ENCODE results near the gene PLA2G2C.

PLA2G2C gene

GRCh38 chr1:20178634-20179370 is 7.5 kb downstream of the PLA2G2C start:
- Histone ChIP-seq H3K4me3 (ENCODE audit: severe bottlenecking) (no peak overlapping the region), H3K27ac (ENCODE audit: poor library complexity, severe bottlenecking) (no peak overlapping the region), H3K36me3 (ENCODE audit: low read depth) (no peaks in the 10 kb centered on the region), H3K9me3 (ENCODE audit: severe bottlenecking) (no peaks in the 10 kb centered on the region), H3K27me3 (ENCODE audit: insufficient read depth, poor library complexity, severe bottlenecking) (no peaks in the 10 kb centered on the region), H3K4me1 (ENCODE audit: insufficient read depth, poor library complexity, severe bottlenecking) (no peaks in the 10 kb centered on the region)
- no peak for TF ChIP-seq CTCF (IDR thresholded peaks at IDR 0.05; ENCODE audit: poor library complexity, severe bottlenecking)
- no peak for DNase-seq (ENCODE audit: low spot score)
- no peak for ATAC-seq (ENCODE audit: low read depth)

DNA sequence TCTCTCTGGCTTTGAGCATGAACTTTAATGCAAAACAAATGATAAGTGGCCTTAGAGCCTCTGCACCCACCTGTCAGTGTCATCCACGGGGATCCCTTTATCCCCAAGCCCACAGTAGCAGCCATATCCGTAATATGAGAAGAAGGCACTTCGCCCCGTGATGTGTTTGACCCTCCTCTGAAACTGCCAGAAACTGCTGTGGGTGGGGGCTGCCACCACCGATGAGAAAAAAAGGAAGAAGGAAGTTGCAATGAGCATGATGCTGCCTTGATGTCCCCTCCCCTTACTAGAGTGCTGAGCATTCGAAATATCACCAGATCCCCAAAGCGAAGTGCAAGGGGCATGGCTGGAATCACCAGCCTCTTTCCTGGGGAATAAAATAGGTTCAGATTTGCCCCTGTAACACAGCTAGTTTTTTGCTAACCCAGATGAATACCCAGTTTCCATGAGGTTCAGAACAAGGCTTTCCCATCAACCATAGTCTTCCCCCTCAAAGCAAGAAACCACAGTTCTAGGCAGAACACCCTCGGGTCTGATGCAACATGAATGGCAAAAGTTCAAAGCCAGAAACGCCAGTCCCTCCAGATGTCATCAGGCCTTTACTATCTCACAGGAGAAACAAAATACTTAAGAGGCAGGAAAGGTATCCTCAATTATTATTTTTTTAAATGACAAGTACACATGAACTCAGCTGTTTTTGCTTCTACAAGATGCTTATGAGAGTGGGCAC is 11.2 kb downstream of the PLA2G2C start:
- no peak for ATAC-seq (ENCODE audit: low read depth)
- Histone ChIP-seq H3K27me3 (ENCODE audit: insufficient read depth, poor library complexity, severe bottlenecking) (no peaks in the 10 kb centered on the region), H3K9me3 (ENCODE audit: severe bottlenecking) (no peaks in the 10 kb centered on the region), H3K4me1 (ENCODE audit: insufficient read depth, poor library complexity, severe bottlenecking) (peaks cover 4% of the 10 kb centered on the region), H3K4me3 (ENCODE audit: severe bottlenecking) (no peak overlapping the region), H3K36me3 (ENCODE audit: low read depth) (no peaks in the 10 kb centered on the region), H3K27ac (ENCODE audit: poor library complexity, severe bottlenecking) (no peak overlapping the region)
- DNase-seq (ENCODE audit: low spot score) = no peak
- TF ChIP-seq CTCF (IDR thresholded peaks at IDR 0.05; ENCODE audit: poor library complexity, severe bottlenecking) = no peak

- DNase-seq (ENCODE audit: low spot score) (no peak), ATAC-seq (ENCODE audit: low read depth) (no peak)
- Histone ChIP-seq H3K27ac (ENCODE audit: poor library complexity, severe bottlenecking) (peak overlapping the region; percentile 61), H3K36me3 (ENCODE audit: low read depth) (no peaks in the 10 kb centered on the region), H3K27me3 (ENCODE audit: insufficient read depth, poor library complexity, severe bottlenecking) (no peaks in the 10 kb centered on the region), H3K4me1 (ENCODE audit: insufficient read depth, poor library complexity, severe bottlenecking) (peaks cover 4% of the 10 kb centered on the region), H3K4me3 (ENCODE audit: severe bottlenecking) (no peak overlapping the region), H3K9me3 (ENCODE audit: severe bottlenecking) (no peaks in the 10 kb centered on the region)
- TF ChIP-seq CTCF (IDR thresholded peaks at IDR 0.05; ENCODE audit: poor library complexity, severe bottlenecking) = no peak
These were observed 14.2 kb downstream of the PLA2G2C start for GRCh38 chr1:20172033-20172590.

DNA sequence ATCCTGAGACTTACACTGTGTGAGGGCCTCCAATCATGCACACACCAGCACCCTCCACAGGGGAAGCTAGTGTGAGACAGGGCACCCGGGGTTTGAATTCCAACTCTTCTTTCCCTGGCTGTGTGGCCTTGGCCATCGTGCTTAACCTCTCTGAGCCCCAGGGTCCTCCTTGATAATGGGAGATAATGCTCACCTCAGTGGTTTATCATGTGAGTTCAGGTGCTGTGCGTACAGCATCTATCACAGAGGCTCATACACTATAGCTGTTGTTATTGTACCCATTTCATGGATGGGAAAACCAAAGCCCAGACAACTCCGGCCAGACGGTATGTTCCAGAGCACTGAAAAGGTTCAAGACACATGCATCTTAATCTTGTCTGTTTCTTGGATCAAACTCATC is 16.4 kb downstream of the PLA2G2C start:
- peaks cover 8% of the 10 kb centered on the region for H3K4me1 ChIP-seq (ENCODE audit: insufficient read depth, poor library complexity, severe bottlenecking)

More for the DNA sequence above, 16.4 kb downstream of the PLA2G2C start:
- ATAC-seq (ENCODE audit: low read depth) = no peak
- no peaks in the 10 kb centered on the region for H3K36me3 ChIP-seq (ENCODE audit: low read depth)
- no peaks in the 10 kb centered on the region for H3K27me3 ChIP-seq (ENCODE audit: insufficient read depth, poor library complexity, severe bottlenecking)
- H3K9me3 ChIP-seq (ENCODE audit: severe bottlenecking) = no peaks in the 10 kb centered on the region
- peak overlapping the region; percentile 61 for H3K27ac ChIP-seq (ENCODE audit: poor library complexity, severe bottlenecking)
- DNase-seq (ENCODE audit: low spot score) = no peak
- H3K4me3 ChIP-seq (ENCODE audit: severe bottlenecking) = no peak overlapping the region
- TF ChIP-seq CTCF (IDR thresholded peaks at IDR 0.05; ENCODE audit: poor library complexity, severe bottlenecking) = no peak
